GM12801 (cell line): ENCODE measurements around the gene DNAAF1.

ENCODE experiments used
- CTCF ChIP-seq: IDR thresholded peaks from one replicate; pipeline ENCODE4 v1.5.1; 2011; ENCODE audit warnings: control low read depth; ENCODE audit not compliant: insufficient read length; ENCODE audit errors: extremely low read depth

Gene DNAAF1

GRCh38 chr16:84136331-84137125 is 8.6 kb upstream of the DNAAF1 start:
- no peak for TF ChIP-seq CTCF

DNA sequence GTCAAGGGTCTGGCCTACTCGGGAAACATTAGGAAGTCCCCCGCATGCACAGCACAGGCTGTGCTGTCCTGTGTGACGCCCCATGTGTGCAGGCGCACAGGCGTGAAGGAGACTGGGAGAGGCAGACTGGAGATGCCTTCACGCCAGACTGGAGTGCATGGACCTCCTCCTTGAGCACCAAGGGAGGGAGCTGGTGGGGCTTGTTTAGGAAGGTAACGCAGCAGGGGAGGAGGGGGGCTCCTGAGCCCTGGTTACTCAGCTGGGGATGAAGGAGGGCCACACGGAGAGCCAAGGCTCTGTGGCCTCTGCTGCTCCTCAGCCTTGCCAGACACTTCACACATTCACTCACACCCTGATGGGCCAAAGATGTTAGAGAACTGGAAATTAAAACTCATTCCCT is 7.8 kb upstream of the DNAAF1 start:
- no peak for TF ChIP-seq CTCF

- TF ChIP-seq CTCF = no peak
Observed at GRCh38 chr16:84137769-84138357, 7.2 kb upstream of the DNAAF1 start.

DNA sequence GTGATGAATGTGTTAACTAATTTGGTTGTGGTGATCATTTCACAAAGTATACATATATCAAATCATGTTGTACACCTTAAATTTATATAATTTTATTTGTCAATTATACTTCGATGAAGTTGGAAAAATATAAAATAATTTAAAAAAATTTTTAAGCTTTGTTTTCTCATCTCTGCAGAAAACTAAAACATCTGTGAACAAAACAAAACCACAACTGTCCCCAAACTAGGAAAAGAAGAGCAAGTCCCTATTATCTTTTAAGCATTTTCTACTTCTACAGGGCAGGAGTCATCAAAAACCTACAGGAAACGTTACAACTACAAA is 6.6 kb upstream of the DNAAF1 start:
- TF ChIP-seq CTCF = no peak

DNA sequence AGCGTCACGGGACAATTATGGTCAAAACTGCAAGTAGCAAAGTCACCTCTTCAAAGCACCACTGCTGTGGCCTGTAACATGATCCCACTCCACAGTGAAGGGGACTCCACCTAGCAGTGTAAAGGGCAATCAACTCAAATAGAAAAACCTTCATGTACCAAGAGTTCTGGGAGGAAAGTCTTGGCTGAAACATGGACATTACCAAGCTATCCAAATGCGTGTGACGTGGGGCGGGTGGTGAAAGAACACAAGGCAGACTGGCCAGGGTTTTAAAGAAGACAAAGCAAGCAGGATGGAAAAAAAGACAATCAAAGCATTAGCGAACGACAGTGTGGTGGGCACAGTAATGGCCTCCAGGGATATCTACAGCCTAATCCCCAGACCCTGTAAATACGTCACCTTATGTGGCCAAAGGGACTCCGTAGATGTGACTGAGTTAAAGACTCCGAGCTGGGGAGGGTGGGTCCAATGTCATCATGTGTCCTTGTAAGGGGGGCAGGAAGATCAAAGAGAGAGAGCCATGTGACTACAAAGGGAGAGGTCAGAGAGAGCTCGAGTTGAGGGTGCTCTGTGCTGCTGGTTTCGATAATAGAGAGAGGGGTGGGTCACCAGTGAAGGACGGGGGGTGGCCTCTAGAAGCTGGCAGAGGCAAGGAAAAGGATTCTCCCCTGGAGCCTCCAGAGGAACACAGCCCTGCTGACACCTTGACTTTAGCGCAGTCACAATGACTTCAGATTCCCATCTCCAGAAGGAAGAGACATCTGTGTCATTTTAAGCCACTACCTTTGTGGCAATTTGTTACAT is 6.1 kb upstream of the DNAAF1 start:
- no peak for TF ChIP-seq CTCF

GRCh38 chr16:84139628-84140258 is 5.4 kb upstream of the DNAAF1 start:
- TF ChIP-seq CTCF = no peak

- TF ChIP-seq CTCF = no peak
Observed at GRCh38 chr16:84141143-84141670, 3.9 kb upstream of the DNAAF1 start.
